RWPE1 (cell line): Measurements from ENCODE around the gene KRT27.
"Not testable (repeated sequence)": the region's sequence is repeated elsewhere in the genome, so short reads cannot be mapped to it uniquely, and the experiment has no call there.

Experiments
- CTCF ChIA-PET: fragments of 350-600 bp; sonication (Branson Sonifier 250); formaldehyde crosslinking; extraction: SDS; loops from one replicate; lab custom pipeline; 2021; lab: Yijun Ruan, JAX
- POLR2A ChIA-PET: fragments of 400-600 bp; formaldehyde crosslinking; extraction: SDS; loops from one replicate; lab custom pipeline; 2020; ENCODE audit warnings: antibody characterized with exemption; ENCODE audit not compliant: low non-redundant PET; lab: Yijun Ruan, JAX
- DNase-seq: peaks from one replicate; pipeline ENCODE4 v3.0.0; 2012; ENCODE audit warnings: low spot score
- H3K27ac ChIP-seq: fragments of 450-650 bp; 2 replicates; pipeline ENCODE4 v1.5.1; 2017
- TF ChIP-seq, protein P1 (sequence below): fragments of 450-650 bp; conservative IDR thresholded peaks from 2 replicates; pipeline ENCODE4 v1.5.1; 2017; ENCODE audit warnings: low read depth, mild to moderate bottlenecking

KRT27 gene

DNA sequence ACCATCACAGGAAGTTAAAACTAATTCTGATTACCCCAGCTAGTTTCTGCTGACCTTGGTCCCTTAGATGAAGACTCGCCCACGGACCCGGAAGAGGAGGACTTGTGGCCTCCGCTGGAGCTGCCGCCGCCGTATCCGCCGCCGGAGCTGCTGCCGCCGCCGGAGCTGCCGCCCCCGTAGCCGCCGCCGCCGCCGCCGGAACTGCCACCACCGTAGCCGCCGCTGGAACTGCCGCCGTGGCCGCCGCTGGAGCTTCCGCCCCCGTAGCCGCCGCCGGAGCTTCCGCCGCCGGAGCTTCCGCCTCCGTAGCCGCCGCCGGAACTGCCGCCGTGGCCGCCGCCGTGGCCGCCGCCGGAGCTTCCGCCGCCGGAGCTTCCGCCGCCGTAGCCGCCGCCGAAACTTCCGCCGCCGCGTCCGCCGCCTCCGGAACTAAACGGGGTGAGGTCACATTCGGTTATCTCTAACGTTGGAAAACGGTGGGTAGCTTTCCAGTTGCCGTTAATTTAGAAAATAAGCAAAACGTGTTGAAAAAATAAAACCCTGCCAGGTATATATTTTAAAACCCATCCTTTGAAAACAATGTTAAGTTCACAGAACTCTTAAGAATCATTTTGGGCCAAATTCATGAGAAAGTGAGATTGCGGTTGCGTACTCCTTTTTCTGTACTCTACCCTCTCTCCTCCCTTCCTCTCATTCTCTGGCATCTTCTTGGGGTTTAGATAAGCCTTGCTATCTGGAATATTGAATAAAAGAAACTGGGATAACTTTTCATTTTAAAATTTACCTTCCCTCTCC lies 36.6 kb upstream of the KRT27 start:
- TF ChIP-seq, protein P1, sequence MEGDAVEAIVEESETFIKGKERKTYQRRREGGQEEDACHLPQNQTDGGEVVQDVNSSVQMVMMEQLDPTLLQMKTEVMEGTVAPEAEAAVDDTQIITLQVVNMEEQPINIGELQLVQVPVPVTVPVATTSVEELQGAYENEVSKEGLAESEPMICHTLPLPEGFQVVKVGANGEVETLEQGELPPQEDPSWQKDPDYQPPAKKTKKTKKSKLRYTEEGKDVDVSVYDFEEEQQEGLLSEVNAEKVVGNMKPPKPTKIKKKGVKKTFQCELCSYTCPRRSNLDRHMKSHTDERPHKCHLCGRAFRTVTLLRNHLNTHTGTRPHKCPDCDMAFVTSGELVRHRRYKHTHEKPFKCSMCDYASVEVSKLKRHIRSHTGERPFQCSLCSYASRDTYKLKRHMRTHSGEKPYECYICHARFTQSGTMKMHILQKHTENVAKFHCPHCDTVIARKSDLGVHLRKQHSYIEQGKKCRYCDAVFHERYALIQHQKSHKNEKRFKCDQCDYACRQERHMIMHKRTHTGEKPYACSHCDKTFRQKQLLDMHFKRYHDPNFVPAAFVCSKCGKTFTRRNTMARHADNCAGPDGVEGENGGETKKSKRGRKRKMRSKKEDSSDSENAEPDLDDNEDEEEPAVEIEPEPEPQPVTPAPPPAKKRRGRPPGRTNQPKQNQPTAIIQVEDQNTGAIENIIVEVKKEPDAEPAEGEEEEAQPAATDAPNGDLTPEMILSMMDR, result no peak
- ChIA-PET CTCF (interaction anchor here (0.9 to 1.1 kb wide), 3 partner anchors 15 to 54 kb away, joined by 3 read pairs; no protein-coding TSS in a partner anchor), POLR2A (interaction anchor here (0.6 to 0.7 kb wide), 3 partner anchors 296 to 691 kb away, joined by 3 to 4 read pairs (median 3); no protein-coding TSS in a partner anchor)
- H3K27ac ChIP-seq, result peak overlapping the region; percentile 95
- DNase-seq, result peak; percentile 72

DNA sequence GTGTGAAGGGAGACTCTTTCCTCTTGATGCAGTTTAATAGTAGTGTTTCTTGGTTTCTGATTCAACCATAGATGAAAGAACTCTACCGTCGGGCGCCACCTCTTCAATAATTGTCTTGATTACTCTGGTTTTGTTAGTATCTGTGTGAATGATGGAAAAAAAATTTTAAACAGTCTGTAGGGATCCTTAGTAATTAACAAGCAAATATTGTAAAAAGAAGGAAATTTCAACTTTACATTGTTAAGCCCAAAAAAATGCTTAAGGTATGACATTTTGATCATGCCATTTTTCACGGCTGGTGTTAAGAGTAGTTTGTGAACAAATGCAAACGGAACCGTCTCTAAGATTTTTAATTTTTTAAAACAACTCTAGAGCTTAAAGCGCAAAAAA lies 36.0 kb upstream of the KRT27 start:
- ChIA-PET POLR2A (interaction anchor here (0.6 to 0.7 kb wide), 3 partner anchors 314 to 692 kb away, joined by 3 to 4 read pairs (median 3); no protein-coding TSS in a partner anchor), CTCF (interaction anchor here (0.9 to 1.1 kb wide), 2 partner anchors 15 to 39 kb away, joined by 3 read pairs; no protein-coding TSS in a partner anchor)
- TF ChIP-seq, protein P1, result no peak
- no peak for DNase-seq
- H3K27ac ChIP-seq, result peak overlapping the region; percentile 95

DNA sequence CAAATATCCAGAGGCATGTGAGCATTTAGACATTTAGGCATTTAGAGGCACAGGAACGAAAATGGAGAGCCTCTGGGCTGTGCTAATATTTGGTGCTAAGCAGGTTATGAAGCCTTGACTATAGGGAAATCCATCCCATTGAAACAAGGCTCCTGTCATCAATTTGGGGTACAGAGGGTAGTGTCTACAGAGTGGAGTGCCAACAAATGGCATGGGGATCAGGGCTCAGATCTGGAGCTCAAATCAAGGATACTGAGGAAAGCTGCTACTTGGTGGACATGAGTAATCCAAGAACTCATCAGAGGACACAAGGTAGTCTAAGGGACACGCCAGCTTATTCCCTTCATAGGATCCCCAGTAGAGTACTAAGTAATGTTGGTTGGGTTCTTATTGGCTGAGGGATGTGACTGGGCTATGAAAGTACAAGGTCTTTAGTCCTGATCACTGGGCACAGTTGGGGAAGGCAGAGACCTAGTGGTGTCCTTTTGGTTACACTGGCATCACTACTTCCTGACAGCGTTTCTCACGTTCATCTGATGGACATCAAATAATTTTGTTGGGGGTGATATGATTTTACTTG lies 34.8 kb upstream of the KRT27 start:
- CTCF ChIA-PET, result interaction anchor here (0.6 kb wide), 1 partner anchor 498 kb away, joined by 4 read pairs; the partner anchor contains the start of gene KRTAP17-1
- TF ChIP-seq, protein P1, result no peak
- H3K27ac ChIP-seq, result no peak overlapping the region
- no peak for DNase-seq
- POLR2A ChIA-PET, result interaction anchor here (0.6 kb wide), 1 partner anchor 30 kb away, joined by 6 read pairs; no protein-coding TSS in a partner anchor

DNA sequence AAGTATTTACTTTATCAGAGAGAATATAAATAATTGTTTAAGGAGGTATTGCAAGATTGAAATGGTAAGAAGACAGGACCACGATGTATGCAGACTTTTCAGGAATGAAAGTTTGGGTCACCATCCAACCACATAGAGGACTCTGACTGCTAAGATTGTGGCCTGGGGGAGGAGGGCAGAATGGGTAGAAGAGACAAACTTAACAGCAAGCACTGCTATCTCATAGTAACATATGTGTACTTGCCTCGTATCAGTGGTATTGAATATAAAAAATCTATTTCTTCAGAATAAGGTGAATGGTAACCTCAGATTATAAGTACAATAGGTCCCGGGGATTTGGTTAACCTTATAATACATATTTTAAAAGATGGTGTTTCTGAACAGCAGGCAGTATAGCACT lies 34.2 kb upstream of the KRT27 start:
- TF ChIP-seq, protein P1, result no peak
- DNase-seq, result no peak
- POLR2A ChIA-PET, result no interaction called here
- CTCF ChIA-PET, result no interaction called here
- no peak overlapping the region for H3K27ac ChIP-seq

DNA sequence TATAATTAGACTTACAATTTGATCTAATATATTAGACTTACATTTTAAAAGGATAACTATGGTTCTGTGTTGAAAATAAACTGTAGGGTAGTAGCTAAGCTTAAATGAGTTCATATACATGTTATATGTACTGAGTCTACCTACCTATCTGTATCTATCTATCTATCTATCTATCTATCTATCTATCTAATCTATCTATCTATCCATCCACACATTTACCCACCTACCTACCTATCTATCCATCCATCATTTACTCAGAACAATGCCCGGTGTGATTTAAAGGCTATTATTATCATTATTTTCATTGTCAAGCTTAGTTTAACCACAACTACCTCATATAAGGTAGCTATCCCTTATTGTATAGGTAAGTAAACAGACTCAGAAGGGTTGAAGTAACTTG lies 33.0 kb upstream of the KRT27 start:
- TF ChIP-seq, protein P1, result no peak
- CTCF ChIA-PET, result no interaction called here
- POLR2A ChIA-PET, result no interaction called here

DNA sequence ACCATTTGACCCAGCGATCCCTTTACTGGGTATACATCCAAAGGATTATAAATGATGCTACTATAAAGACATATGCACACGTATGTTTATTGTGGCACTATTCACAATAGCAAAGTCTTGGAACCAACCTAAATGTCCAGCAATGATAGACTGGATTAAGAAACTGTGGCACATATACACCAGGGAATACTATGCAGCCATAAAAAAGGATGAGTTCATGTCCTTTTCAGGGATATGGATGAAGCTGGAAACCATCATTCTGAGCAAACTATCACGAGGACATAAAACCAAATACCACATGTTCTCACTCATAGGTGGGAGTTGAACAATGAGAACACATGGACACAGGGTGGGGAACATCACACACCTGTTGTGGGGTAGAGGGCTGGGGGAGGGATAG lies 32.3 kb upstream of the KRT27 start:
- DNase-seq, H3K27ac ChIP-seq, CTCF ChIA-PET, POLR2A ChIA-PET: not testable (repeated sequence)

More for the DNA sequence above, 33.0 kb upstream of the KRT27 start:
- DNase-seq, result no peak
- no peak overlapping the region for H3K27ac ChIP-seq

DNA sequence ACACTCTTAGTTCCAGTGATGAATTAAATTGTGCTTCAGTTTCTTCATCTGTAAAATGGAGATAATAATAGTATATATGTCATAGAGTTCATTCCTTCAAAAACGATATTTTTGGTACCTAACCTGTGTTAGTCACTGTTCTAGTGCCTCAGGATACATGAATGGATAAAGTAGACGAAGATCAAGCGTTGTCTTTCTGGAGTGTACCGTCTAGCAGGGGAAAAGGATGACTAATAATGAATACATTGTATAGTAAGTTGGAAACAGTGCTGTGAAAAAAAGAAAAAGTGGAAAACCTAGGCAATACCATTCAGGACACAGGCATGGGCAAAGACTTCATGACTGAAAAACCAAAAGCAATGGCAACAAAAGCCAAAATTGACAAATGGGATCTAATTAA lies 31.5 kb upstream of the KRT27 start:
- TF ChIP-seq, protein P1, result no peak
- CTCF ChIA-PET, result interaction anchor here (0.7 kb wide), 1 partner anchor 14 kb away, joined by 4 read pairs; no protein-coding TSS in a partner anchor
- POLR2A ChIA-PET, result no interaction called here
- H3K27ac ChIP-seq, result no peak overlapping the region
- peak; percentile 79 for DNase-seq
